Uterus (tissue), 4 donors: Measurements from ENCODE around the gene TRAF3. TPM values are rescaled to one million over a fixed set of nuclear protein-coding genes. Genes with fewer than 3 reads are reported as not detected.

ENCODE experiments used
- DNase-seq, 2 donors: peaks; one replicate each; pipeline ENCODE4 v3.0.0-alpha.2; 2019 to 2020
- H3K27ac ChIP-seq, 2 donors: fragments of 200-600 bp; sonication (generic); 1 replicate in 1 of 2; 2 replicates in 1 of 2; pipeline ENCODE4 v1.5.1; 2016 to 2018
- H3K27me3 ChIP-seq, 2 donors: fragments of 200-600 bp; sonication (generic); one replicate each; pipeline ENCODE4 v1.5.1; 2018 to 2019; ENCODE audit warnings: control low read depth in 1 of 2
- H3K36me3 ChIP-seq, 2 donors: fragments of 200-600 bp; sonication (generic); one replicate each; pipeline ENCODE4 v1.5.1; 2019; ENCODE audit warnings: control low read depth in 1 of 2
- H3K4me1 ChIP-seq, 2 donors: fragments of 200-600 bp; sonication (generic); one replicate each; pipeline ENCODE4 v1.5.1; 2018 to 2019; ENCODE audit warnings: control low read depth in 1 of 2
- H3K4me3 ChIP-seq, 2 donors: fragments of 200-600 bp; sonication (generic); 1 replicate in 1 of 2; 2 replicates in 1 of 2; pipeline ENCODE4 v1.5.1; 2018 to 2019; ENCODE audit warnings: mild to moderate bottlenecking in 1 of 2
- H3K9me3 ChIP-seq, 2 donors: fragments of 200-600 bp; sonication (generic); one replicate each; pipeline ENCODE4 v1.5.1; 2019; ENCODE audit warnings: control low read depth in 1 of 2
- CTCF ChIP-seq, 4 experiments: fragments of 200-600 bp in 2 of 4; fragments of 450-650 bp in 2 of 4; sonication (generic) in 2 of 4; IDR thresholded peaks; one replicate each; pipeline ENCODE4 v1.5.1; 2016 to 2019; ENCODE audit warnings: antibody characterized with exemption in 4 of 4, mild to moderate bottlenecking in 2 of 4, moderate library complexity in 1 of 4
- POLR2A ChIP-seq, 2 donors: fragments of 450-650 bp; IDR thresholded peaks; one replicate each; pipeline ENCODE4 v1.6.1; 2016; ENCODE audit warnings: antibody characterized with exemption in 2 of 2, mild to moderate bottlenecking in 1 of 2, moderate library complexity in 1 of 2
- intact Hi-C: fragments of 100-400 bp; cut with DNase I; formaldehyde crosslinking; loops from one replicate; pipeline ENCODE4 v1.15.1; 2023; ENCODE audit warnings: low total_unique reads
- total RNA-seq, 4 donors: library from RNA; depleted of rRNA in 3 of 4; stranded (reverse); fragments of >200 nt in 3 of 4; gene quantifications; one replicate each; pipeline versions ENCODE4 v1.1.0 to v1.2.4, GENCODE V29; 2014 to 2023
- donor health status: DM: yes; HTN: yes; CAD: no.

The TRAF3 gene
- total RNA-seq, 4 donors from 2014 or later = 7.4 to 33.1 (median 22.1) TPM

GRCh38 chr14:102795060-102795925 is 18.0 kb downstream of the TRAF3 start:
- TF ChIP-seq CTCF (IDR thresholded peaks at IDR 0.05) (no peak), POLR2A (IDR thresholded peaks at IDR 0.05) (no peak)
- H3K27ac ChIP-seq = no peak overlapping the region
- H3K4me3 ChIP-seq = no peak overlapping the region
- no peaks in the 10 kb centered on the region for H3K9me3 ChIP-seq
- H3K4me1 ChIP-seq = no peaks in the 10 kb centered on the region
- H3K27me3 ChIP-seq = no peaks in the 10 kb centered on the region
- peak; percentile 21 to 29 for DNase-seq
- no peaks in the 10 kb centered on the region for H3K36me3 ChIP-seq
- intact Hi-C loops = no loop called here

DNA sequence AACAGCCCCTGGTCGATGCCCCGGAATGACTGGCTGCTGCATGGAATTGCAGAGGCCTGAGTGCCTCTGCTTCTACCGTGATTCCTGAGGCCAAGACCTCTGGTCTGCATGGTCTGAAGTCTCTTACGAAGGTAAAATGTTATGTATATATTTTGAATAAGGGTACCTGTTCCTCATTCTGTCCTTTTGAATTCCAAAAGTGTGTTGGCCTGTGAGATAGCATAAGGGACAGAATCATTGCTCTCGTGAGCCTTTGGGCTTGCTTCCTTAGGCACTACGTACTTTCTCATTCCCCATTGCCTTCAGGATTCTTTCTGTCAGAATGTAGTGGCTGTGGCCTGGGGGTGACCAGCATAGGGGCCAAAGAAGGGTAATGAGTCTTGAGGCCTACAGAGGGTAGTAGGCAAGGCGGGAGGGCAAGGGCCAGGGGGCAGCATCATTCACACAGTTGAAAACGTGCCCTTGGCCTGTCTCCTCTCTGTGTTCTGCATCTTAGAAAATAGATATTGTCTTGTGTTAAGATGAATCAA is 19.5 kb downstream of the TRAF3 start:
- no peaks in the 10 kb centered on the region for H3K4me1 ChIP-seq
- intact Hi-C loops = no loop called here
- H3K4me3 ChIP-seq = no peak overlapping the region

DNA sequence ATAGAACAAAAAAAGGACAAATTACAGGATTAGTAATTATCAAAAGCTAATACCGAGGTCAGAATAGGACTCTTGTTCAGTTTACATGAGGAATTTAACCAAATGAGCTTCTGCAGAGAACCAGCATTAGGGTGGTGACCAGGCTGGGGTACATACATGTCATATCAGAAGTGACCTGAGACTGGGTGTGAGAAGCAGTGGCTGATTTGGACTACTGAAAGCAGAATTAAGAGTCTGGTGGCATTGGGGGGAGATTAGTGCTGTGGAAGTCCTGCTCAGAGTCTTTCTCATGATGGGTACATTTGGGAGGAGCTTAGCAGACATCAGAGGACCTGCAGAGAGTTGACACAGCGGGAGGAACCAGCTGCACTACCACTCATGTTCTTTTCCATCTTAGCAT is 21.7 kb downstream of the TRAF3 start:
- Histone ChIP-seq H3K9me3 (no peaks in the 10 kb centered on the region), H3K4me3 (no peak overlapping the region), H3K36me3 (no peaks in the 10 kb centered on the region), H3K27me3 (no peaks in the 10 kb centered on the region), H3K4me1 (no peaks in the 10 kb centered on the region), H3K27ac (no peak overlapping the region)
- DNase-seq = no peak
- TF ChIP-seq CTCF (IDR thresholded peaks at IDR 0.05) = no peak
- TF ChIP-seq POLR2A (IDR thresholded peaks at IDR 0.05) = no peak
- intact Hi-C loops = no loop called here

More for the DNA sequence above, 19.5 kb downstream of the TRAF3 start:
- no peaks in the 10 kb centered on the region for H3K36me3 ChIP-seq
- H3K9me3 ChIP-seq = no peaks in the 10 kb centered on the region
- H3K27me3 ChIP-seq = no peaks in the 10 kb centered on the region
- H3K27ac ChIP-seq = no peak overlapping the region
- no peak for DNase-seq
- TF ChIP-seq POLR2A (IDR thresholded peaks at IDR 0.05) = no peak
- no peak for TF ChIP-seq CTCF (IDR thresholded peaks at IDR 0.05)

DNA sequence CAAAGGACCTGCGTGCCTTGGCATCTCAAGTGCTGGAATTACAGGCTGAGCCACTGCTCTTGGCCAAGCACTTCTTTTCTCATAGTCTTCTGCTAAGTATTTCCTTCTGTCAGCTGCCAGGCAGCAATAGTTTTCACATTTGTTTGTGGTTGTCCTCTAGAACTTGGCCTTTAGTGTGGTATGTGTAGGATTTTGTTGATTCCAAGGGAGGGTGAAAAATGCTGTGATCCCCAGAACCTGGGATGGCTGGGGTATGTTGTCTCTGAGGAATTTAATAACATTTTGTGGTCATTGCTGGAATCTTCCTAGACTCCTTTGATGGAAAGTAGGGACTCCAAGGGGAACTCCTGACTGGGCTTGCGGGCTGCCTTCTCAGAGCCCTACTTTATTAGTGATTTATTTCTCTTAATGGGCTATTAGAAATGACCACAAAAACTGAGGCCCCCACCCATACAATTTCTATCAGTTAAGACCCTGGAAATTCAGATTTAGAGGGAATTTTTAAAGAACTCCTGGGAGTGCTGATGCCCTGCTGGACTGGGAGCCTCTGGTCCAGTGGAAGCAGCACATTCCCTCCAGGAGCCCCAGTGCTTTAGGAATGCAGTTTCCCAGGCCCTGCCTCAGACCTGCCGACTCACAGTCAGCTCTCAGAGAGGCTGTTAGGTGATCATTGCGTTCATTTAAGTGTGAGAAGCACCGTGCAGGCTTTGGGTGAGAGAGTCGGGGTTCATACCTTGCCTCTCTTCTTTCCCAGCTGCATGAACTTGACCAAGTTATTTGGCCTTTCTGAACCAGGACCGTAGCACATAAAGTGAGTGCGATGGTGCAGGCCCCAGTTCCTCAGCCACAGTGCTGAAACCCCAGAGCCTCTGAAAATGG is 22.7 kb downstream of the TRAF3 start:
- no peak overlapping the region for H3K27ac ChIP-seq
- TF ChIP-seq CTCF (IDR thresholded peaks at IDR 0.05) = no peak
- no peak for TF ChIP-seq POLR2A (IDR thresholded peaks at IDR 0.05)
- no peaks in the 10 kb centered on the region for H3K36me3 ChIP-seq
- intact Hi-C loops = no loop called here
- DNase-seq = no peak
- H3K9me3 ChIP-seq = no peaks in the 10 kb centered on the region
- no peak overlapping the region for H3K4me3 ChIP-seq
- H3K4me1 ChIP-seq = no peaks in the 10 kb centered on the region
- no peaks in the 10 kb centered on the region for H3K27me3 ChIP-seq
